Measurements from ENCODE around the gene TNFSF13. TPM values are rescaled to one million over a fixed set of nuclear protein-coding genes. Genes with fewer than 3 reads are reported as not detected.
A peak's percentile ranks its signal among the peaks of the same experiment; 100 is the strongest.

The TNFSF13 gene
- total RNA-seq, 1 donor = 1.4 TPM

- DNase-seq (ENCODE audit: low read depth) = peak; percentile 89
- peak overlapping the region; percentile 32 for H3K4me3 ChIP-seq (ENCODE audit: low read depth, low read length)
- TF ChIP-seq, protein P1, sequence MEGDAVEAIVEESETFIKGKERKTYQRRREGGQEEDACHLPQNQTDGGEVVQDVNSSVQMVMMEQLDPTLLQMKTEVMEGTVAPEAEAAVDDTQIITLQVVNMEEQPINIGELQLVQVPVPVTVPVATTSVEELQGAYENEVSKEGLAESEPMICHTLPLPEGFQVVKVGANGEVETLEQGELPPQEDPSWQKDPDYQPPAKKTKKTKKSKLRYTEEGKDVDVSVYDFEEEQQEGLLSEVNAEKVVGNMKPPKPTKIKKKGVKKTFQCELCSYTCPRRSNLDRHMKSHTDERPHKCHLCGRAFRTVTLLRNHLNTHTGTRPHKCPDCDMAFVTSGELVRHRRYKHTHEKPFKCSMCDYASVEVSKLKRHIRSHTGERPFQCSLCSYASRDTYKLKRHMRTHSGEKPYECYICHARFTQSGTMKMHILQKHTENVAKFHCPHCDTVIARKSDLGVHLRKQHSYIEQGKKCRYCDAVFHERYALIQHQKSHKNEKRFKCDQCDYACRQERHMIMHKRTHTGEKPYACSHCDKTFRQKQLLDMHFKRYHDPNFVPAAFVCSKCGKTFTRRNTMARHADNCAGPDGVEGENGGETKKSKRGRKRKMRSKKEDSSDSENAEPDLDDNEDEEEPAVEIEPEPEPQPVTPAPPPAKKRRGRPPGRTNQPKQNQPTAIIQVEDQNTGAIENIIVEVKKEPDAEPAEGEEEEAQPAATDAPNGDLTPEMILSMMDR (IDR thresholded peaks at IDR 0.05; ENCODE audit: insufficient read depth, low read length) = no peak
These were observed 591 bp upstream of the TNFSF13 start for GRCh38 chr17:7557775-7558543.

DNA sequence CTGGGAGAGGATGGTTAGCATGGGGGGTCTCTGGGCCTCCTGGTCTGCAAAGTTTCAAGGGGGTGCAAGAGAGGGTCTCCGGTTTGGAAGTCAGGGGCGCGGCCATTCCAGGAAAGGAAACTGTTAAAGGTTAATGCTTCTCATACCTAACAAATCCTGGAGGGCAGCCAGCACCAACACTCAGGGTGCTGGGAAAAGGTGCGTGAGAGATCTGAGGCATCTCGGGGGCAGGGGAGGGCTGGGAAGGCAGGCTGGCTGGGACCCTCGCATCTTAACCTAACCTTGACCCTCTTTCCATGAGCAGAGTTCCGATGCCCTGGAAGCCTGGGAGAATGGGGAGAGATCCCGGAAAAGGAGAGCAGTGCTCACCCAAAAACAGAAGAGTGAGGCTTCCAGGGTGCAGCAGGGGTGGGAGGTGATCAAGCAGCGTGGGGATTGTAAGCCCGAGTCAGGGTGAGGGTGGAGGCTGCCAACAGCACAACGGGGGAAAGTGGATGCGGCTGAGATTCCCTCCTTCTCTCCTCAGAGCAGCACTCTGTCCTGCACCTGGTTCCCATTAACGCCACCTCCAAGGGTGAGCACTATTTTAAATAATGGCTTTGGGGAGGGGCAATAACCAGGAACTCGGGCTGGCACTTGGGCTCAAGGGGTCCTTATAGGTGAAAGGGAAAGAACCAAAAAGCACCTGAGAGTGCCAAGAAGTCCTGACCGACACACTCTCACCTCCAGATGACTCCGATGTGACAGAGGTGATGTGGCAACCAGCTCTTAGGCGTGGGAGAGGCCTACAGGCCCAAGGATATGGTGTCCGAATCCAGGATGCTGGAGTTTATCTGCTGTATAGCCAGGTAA, 996 bp downstream of the TNFSF13 start:
- DNase-seq (ENCODE audit: low read depth) = no peak
- H3K4me3 ChIP-seq (ENCODE audit: low read depth, low read length) = no peak overlapping the region
- TF ChIP-seq, protein P1 (IDR thresholded peaks at IDR 0.05; ENCODE audit: insufficient read depth, low read length) = no peak

GRCh38 chr17:7560172-7561027, 1.9 kb downstream of the TNFSF13 start:
- H3K4me3 ChIP-seq (ENCODE audit: low read depth, low read length) = peak overlapping the region; percentile 85
- TF ChIP-seq, protein P1 (IDR thresholded peaks at IDR 0.05; ENCODE audit: insufficient read depth, low read length) = peak; percentile 87
- DNase-seq (ENCODE audit: low read depth) = peak; percentile 59

- TF ChIP-seq, protein P1 (IDR thresholded peaks at IDR 0.05; ENCODE audit: insufficient read depth, low read length) = peak; percentile 85
- peak overlapping the region; percentile 85 for H3K4me3 ChIP-seq (ENCODE audit: low read depth, low read length)
- peak; percentile 80 for DNase-seq (ENCODE audit: low read depth)
These were observed 2.6 kb downstream of the TNFSF13 start for GRCh38 chr17:7561028-7561575.

DNA sequence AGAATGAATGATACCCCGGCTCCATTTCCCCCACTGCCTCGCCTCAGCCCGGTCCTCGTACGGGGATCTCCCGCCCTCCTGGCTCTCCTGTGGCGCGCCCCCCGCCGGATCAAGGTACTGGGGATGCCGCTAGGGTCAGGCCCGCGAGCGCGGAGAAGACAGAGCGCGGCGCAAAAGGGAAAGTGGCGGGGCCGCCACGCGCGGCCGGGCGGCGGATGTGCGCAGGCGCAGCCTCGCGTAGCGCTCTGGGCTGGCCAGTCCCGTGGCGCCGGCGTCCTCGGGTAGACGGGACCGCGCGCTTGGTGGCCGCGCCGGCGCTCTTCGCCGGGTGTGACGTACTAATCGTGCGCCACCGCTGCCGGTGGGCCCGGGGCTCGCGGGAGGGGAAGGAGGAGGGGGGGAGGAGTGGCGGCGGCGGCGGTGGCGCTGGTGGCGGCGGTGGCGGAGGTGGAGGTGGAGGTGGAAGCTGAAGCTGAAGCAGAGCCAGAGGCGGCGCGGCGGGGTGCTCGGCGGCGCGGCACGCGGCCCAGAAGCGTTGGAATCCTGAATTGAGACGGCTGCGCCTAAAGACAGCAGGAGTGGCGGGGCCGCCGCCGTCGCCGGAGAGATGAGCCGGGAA, 3.1 kb downstream of the TNFSF13 start, which contains the start of gene SENP3:
SENP3 (plus strand) TSS at position 331 of the 619 bp plus-strand sequence. CDS start 1,158 bp downstream, outside the sequence.
- peak; percentile 87 for DNase-seq (ENCODE audit: low read depth)
- H3K4me3 ChIP-seq (ENCODE audit: low read depth, low read length) = peak within 1 kb of the TSS; percentile 85
- TF ChIP-seq, protein P1 (IDR thresholded peaks at IDR 0.05; ENCODE audit: insufficient read depth, low read length) = no peak
